ENCODE data around the gene ZNF28.
A peak's percentile ranks its signal among the peaks of the same experiment; 100 is the strongest.
"Not testable (repeated sequence)": the region's sequence is repeated elsewhere in the genome, so short reads cannot be mapped to it uniquely, and the experiment has no call there.

ZNF28 gene

DNA sequence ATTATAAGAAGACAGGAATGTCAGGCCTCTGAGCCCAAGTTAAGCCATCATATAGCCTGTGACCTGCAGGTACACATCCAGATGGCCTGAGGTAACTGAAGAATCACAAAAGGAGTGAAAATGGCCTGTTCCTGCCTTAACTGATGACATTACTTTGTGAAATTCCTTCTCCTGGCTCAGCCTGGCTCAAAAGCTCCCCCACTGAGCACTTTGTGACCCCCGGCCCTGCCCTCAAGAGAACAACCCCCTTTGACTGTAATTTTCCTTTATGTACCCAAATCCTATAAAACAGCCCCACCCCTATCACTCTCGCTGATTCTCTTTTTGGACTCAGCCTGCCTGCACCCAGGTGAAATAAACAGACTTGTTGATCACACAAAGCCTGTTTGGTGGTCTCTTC lies 65.0 kb downstream of the ZNF28 start:
- DNase-seq, result not testable (repeated sequence)

DNA sequence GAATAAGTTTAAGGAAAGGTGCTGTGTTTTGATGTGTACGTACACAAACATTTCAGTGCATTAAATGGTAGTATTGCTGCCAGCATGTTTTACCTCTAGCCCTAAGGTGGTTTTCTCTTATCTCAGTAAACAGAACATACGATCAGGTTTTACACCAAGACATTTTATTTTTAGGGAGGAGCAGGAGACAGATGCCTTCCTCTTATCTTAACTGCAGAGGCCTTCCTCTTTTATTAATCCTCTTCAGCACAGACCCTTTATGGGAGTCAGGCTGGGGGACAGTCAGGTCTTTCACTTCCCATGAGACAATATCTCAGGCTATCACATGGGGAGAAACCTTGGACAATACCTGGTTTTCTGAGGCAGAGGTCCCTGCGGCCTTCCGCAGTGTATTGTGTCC lies 71.7 kb downstream of the ZNF28 start:
- DNase-seq, result no peak

DNA sequence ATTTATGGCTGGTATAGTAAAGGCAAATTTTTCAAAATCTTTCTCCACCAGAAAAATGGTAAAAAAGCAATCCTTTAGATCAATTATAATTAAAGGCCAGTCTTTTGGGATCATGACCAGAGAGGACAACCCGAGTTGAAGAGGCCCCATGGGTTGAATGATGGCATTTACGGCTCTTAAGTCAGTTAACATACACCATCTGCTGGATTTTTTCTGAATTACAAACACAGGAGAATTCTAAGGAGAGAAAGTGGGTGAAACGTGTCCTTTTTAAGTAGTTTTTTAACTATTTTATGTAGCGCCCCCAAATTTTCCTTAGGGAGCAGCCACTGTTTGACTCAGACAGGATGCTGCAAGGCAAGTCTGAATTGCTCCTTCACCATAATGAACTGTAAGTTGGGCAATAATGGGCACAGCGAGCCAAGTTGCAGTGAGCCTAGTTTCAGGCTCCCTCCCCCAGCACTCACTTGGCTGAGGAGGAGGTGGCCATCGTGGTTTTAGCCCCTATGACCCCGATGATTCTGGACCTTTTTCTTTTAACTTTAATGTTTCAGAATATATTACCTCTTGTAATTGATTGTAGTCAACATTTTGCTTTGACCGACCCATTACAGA lies 73.0 kb downstream of the ZNF28 start:
- peak; percentile 53 for DNase-seq
